Choroid plexus epithelial cell (primary cell): Measurements from ENCODE around the gene PIK3AP1.

Source experiments
- DNase-seq: peaks from one replicate; pipeline ENCODE4 v3.0.0-alpha.2; 2010; ENCODE audit warnings: low read depth
- H3K4me3 ChIP-seq: 2 replicates; pipeline ENCODE4 v1.5.1; 2011; ENCODE audit warnings: low read depth, mild to moderate bottlenecking, control low read depth, low read length, moderate library complexity
- TF ChIP-seq, protein P1 (sequence below): conservative IDR thresholded peaks from 2 replicates; pipeline ENCODE4 v1.5.1; 2011; ENCODE audit warnings: low read depth, mild to moderate bottlenecking, control low read depth, inconsistent platforms, low read length, moderate library complexity

PIK3AP1 gene

DNA sequence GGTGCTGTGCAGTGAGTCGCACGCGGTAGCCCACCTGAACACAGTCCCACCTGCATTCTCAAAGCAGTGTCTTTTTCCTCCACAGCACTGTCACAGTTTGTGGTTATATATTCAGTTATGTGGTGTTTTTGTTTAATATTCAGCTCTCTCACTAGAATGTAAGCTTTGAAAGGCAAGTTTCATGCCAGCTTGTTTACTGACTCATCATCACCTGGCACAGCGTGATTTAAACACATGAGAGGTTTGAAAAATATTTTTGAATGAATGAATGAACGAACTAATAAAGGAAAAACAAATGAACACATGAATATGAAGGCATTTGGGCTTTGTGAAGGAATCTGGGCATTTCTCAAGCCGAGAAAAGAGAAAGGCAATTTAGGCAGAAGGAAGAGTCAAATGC is 81.6 kb downstream of the PIK3AP1 start:
- TF ChIP-seq, protein P1, sequence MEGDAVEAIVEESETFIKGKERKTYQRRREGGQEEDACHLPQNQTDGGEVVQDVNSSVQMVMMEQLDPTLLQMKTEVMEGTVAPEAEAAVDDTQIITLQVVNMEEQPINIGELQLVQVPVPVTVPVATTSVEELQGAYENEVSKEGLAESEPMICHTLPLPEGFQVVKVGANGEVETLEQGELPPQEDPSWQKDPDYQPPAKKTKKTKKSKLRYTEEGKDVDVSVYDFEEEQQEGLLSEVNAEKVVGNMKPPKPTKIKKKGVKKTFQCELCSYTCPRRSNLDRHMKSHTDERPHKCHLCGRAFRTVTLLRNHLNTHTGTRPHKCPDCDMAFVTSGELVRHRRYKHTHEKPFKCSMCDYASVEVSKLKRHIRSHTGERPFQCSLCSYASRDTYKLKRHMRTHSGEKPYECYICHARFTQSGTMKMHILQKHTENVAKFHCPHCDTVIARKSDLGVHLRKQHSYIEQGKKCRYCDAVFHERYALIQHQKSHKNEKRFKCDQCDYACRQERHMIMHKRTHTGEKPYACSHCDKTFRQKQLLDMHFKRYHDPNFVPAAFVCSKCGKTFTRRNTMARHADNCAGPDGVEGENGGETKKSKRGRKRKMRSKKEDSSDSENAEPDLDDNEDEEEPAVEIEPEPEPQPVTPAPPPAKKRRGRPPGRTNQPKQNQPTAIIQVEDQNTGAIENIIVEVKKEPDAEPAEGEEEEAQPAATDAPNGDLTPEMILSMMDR, result no peak
- no peak for DNase-seq
- no peak overlapping the region for H3K4me3 ChIP-seq

DNA sequence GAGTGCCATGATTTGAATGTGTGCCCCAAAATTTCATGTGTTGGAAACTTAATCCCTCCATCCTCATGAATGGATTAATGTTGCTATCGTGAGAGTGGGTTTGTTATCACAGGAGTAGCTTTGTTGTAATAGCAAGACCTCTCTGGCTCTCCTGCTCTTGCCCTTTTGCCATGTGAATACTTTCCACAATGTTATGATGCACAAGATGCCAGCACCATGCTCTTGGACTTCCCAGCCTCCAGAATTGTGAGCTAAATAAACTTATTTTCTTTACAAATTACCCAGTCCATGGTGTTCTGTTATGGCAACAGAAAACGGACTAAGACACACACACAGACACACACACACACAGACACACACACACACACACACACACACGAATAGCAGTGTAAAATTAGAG is 82.2 kb downstream of the PIK3AP1 start:
- TF ChIP-seq, protein P1, result no peak
- H3K4me3 ChIP-seq, result no peak overlapping the region
- DNase-seq, result no peak

DNA sequence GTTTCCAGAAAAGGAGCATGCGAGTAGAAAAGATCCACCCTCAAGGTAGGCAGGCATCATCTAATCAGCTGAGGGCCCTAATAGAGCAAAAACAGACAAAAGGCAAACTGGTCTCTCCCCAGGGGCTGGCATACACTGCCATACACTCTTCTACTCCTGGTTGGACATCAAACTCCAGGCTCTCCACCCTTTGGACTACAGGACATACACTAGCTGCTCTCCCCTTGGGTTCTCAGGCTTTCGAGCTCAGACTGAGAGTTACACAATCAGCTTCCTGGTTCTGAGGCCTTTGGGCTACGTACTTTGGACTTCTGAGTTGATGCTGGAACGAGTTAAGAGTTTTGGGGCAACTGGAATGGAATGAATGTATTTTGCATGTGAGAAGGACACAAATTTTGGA is 82.6 kb downstream of the PIK3AP1 start:
- H3K4me3 ChIP-seq, result no peak overlapping the region
- TF ChIP-seq, protein P1, result no peak

DNA sequence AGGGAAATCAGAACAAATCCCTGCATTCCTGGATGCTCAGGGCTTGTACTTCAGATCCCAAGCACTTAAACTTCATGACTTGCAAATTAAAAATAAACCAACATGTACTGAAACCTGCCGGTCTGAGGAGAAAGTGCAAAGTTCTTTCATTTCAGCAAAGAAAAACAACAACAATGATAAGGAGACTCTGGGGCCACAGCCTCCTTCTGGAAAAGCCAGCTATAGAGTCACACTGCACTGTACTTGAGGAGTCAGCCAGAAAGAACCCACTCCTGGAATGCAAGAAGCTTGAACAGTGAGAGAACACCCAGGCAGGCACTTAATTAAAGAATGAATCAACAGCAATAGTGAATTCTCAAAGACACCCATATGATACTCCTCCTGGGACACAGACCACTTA is 83.8 kb downstream of the PIK3AP1 start:
- TF ChIP-seq, protein P1, result no peak
- H3K4me3 ChIP-seq, result no peak overlapping the region
- no peak for DNase-seq

More for the DNA sequence above, 82.6 kb downstream of the PIK3AP1 start:
- no peak for DNase-seq

DNA sequence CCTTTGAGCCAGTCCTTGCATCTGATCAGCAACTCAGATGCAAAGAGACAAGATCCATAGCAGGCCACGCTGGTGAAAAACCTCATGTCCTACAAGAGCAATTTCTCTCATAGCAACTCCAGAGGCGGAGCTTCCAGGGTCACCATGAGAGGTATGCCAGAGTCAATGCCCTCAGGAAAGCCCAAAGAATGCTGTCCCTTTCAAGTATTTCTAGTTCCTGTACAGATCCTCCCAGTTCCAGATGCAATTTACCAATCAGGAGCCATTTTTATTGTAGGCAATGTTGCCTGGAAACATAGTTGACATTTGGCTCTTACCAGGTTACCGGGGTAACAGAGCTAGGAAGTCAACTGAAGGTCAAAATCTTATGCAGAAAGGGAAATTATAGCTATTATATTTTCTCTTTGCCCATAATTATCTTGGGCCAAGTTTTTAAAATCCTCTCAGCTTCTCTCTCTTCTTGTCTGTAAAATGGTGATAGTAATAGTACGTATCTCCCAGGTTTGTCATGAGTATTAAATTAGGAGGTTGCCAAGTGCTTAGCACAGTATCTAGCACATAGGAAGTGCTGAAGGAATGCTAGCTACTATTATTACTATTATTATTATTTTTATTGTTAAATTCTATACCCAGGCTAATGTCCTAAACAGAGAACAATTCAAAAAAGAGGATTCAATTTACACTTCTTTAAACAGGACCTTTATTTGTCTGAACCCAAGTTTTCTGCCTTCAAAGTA is 87.2 kb downstream of the PIK3AP1 start:
- H3K4me3 ChIP-seq, result no peak overlapping the region
- DNase-seq, result no peak
- TF ChIP-seq, protein P1, result no peak

DNA sequence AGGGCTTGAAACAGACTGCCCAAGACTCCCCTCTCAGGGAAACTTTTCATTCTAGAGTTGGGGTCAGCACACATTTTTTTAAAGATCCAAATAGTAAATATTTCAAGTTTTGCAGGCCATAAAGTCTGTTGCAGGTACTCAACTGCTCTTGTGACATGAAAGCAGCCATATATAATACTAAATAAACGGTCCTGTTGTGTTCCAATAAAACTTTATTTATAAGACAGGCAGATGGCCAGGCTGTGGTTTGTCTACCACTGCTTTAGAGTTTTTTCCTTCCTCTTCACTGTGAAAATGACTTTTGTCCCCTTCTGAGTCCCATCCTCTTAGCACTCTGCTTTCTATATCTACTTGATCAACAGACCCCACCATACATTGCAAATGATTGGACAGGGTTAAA is 93.0 kb downstream of the PIK3AP1 start:
- TF ChIP-seq, protein P1, result no peak
- no peak for DNase-seq
- H3K4me3 ChIP-seq, result no peak overlapping the region

DNA sequence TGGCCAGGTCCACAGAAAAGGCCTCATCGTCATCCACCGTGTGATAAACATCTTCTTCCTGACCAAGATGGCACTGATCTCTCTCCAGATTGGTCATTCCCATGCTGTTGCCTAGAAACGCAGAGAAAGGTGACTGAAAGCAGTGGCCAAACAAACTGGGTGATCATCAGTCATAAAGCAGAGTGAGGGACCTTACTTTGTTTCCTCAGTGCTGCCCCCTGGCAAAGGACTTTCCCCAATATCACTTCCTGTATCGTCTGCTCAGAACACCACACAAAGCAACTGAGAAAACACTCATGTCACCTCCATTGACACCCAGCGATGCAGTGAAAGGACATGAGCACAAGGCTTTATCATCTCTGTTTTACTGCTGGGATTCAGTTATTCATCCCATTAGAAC is 93.5 kb downstream of the PIK3AP1 start:
- no peak overlapping the region for H3K4me3 ChIP-seq
- TF ChIP-seq, protein P1, result peak; percentile 32
- DNase-seq, result no peak
